GM18517 (cell line): ENCODE measurements around the gene PRKAB1.
"Not testable (repeated sequence)": the region's sequence is repeated elsewhere in the genome, so short reads cannot be mapped to it uniquely, and the experiment has no call there.

Experiments
- ATAC-seq: cut with Tn5 transposase; IDR thresholded peaks from one replicate; pipeline ENCODE4 v1.9.1; 2021; ENCODE audit warnings: mild to moderate bottlenecking, moderate library complexity; ENCODE audit not compliant: unreplicated experiment

The PRKAB1 gene

GRCh38 chr12:119667577-119668323 is at the start of gene PRKAB1:
Gene PRKAB1, plus strand, starts transcription at chr12:119668133. Its CDS starts 112 bp downstream, at chr12:119668245.
- ATAC-seq, result peak; percentile 98

GRCh38 chr12:119618328-119618896 is 49.5 kb upstream of the PRKAB1 start:
- ATAC-seq, result not testable (repeated sequence)

- ATAC-seq, result no peak
These were observed 47.4 kb upstream of the PRKAB1 start for GRCh38 chr12:119620490-119620889.

GRCh38 chr12:119621878-119622277 is 46.1 kb upstream of the PRKAB1 start:
- ATAC-seq, result no peak

- no peak for ATAC-seq
These were observed 43.0 kb upstream of the PRKAB1 start for GRCh38 chr12:119624966-119625365.

GRCh38 chr12:119627019-119627643 is 40.8 kb upstream of the PRKAB1 start:
- ATAC-seq, result no peak

GRCh38 chr12:119627686-119628085 is 40.2 kb upstream of the PRKAB1 start:
- no peak for ATAC-seq

- no peak for ATAC-seq
These were observed 37.6 kb upstream of the PRKAB1 start for GRCh38 chr12:119630223-119630780.

- ATAC-seq, result no peak
These were observed 36.9 kb upstream of the PRKAB1 start for GRCh38 chr12:119630962-119631550.

- ATAC-seq, result no peak
These were observed 35.8 kb upstream of the PRKAB1 start for GRCh38 chr12:119631930-119632678.

- no peak for ATAC-seq
These were observed 33.2 kb upstream of the PRKAB1 start for GRCh38 chr12:119634743-119635142.

- ATAC-seq, result no peak
These were observed 24.9 kb upstream of the PRKAB1 start for GRCh38 chr12:119642986-119643385.

- ATAC-seq, result no peak
These were observed 23.0 kb upstream of the PRKAB1 start for GRCh38 chr12:119644930-119645329.

- no peak for ATAC-seq
These were observed 22.3 kb upstream of the PRKAB1 start for GRCh38 chr12:119645535-119646059.

- no peak for ATAC-seq
These were observed 18.6 kb upstream of the PRKAB1 start for GRCh38 chr12:119649202-119649808.

- no peak for ATAC-seq
These were observed 15.3 kb upstream of the PRKAB1 start for GRCh38 chr12:119652665-119653064.

- ATAC-seq, result not testable (repeated sequence)
These were observed 10.9 kb upstream of the PRKAB1 start for GRCh38 chr12:119657001-119657400.

GRCh38 chr12:119658166-119658565 is 9.8 kb upstream of the PRKAB1 start:
- ATAC-seq, result not testable (repeated sequence)

GRCh38 chr12:119659289-119659897 is 8.5 kb upstream of the PRKAB1 start:
- peak; percentile 52 for ATAC-seq

- ATAC-seq, result no peak
These were observed 7.9 kb upstream of the PRKAB1 start for GRCh38 chr12:119660076-119660475.
